Lower leg skin (tissue), 4 donors: ENCODE results near the gene PTGDR. TPM values are rescaled to one million over a fixed set of nuclear protein-coding genes. Genes with fewer than 3 reads are reported as not detected.

Experiments
- DNase-seq, 2 donors: peaks; one replicate each; pipeline ENCODE4 v3.0.0-alpha.2; 2019; ENCODE audit warnings: low spot score in 2 of 2
- H3K4me3 ChIP-seq: fragments of 200-600 bp; sonication (generic); 2 replicates; pipeline ENCODE4 v1.5.1; 2017; ENCODE audit warnings: mild to moderate bottlenecking, low read depth; ENCODE audit not compliant: poor library complexity, severe bottlenecking
- CTCF ChIP-seq, 3 donors: fragments of 450-650 bp; IDR thresholded peaks; one replicate each; pipeline ENCODE4 v1.5.1; 2016; ENCODE audit warnings: antibody characterized with exemption in 3 of 3, mild to moderate bottlenecking in 3 of 3, moderate library complexity in 2 of 3
- POLR2A ChIP-seq, 2 donors: fragments of 450-650 bp; IDR thresholded peaks; one replicate each; pipeline ENCODE4 v1.6.1; 2016 to 2017; ENCODE audit warnings: antibody characterized with exemption in 2 of 2, mild to moderate bottlenecking in 1 of 2, moderate library complexity in 1 of 2
- WGBS, 2 donors: methylation state at CpG; one replicate each; pipeline ENCODE4 v1.1.5; 2018; 5-methylcytosine and 5-hydroxymethylcytosine counted together
- intact Hi-C: fragments of 100-400 bp; cut with DNase I; formaldehyde crosslinking; loops from one replicate; pipeline ENCODE4 v1.15.0; 2023; ENCODE audit warnings: low total_unique reads
- total RNA-seq, 4 donors: library from RNA; depleted of rRNA; stranded (reverse); fragments of >200 nt; gene quantifications; one replicate each; pipeline ENCODE4 v1.1.0, GENCODE V29; 2016

The PTGDR gene
- total RNA-seq, 4 donors from 2014 or later: 0.65 to 2.8 (median 0.88) TPM; not detected in 1

- no peak overlapping the region for H3K4me3 ChIP-seq
- intact Hi-C loops: no loop called here
- TF ChIP-seq POLR2A (IDR thresholded peaks at IDR 0.05) (no peak), CTCF (IDR thresholded peaks at IDR 0.05) (no peak)
- 38 to 42% methylated on average over 5 of the region's 5 CpGs for WGBS, 2 donors
- no peak for DNase-seq
These were observed 45.4 kb downstream of the PTGDR start for GRCh38 chr14:52312931-52313355.

GRCh38 chr14:52313462-52313861 is 46.0 kb downstream of the PTGDR start:
- TF ChIP-seq POLR2A (IDR thresholded peaks at IDR 0.05) (no peak), CTCF (IDR thresholded peaks at IDR 0.05) (no peak)
- 21 to 42% methylated on average over 10 of the region's 10 CpGs for WGBS, 2 donors
- intact Hi-C loops: no loop called here
- no peak for DNase-seq
- H3K4me3 ChIP-seq: peak overlapping the region; percentile 28

GRCh38 chr14:52313903-52314594 is 46.6 kb downstream of the PTGDR start, which contains the start of gene PTGER2:
Gene PTGER2, plus strand, starts transcription at chr14:52314312. Its CDS starts 237 bp downstream, at chr14:52314549.
- TF ChIP-seq CTCF (IDR thresholded peaks at IDR 0.05) (no peak), POLR2A (IDR thresholded peaks at IDR 0.05) (no peak)
- DNase-seq: peak; percentile 78 to 97
- peak within 1 kb of the TSS; percentile 28 for H3K4me3 ChIP-seq
- intact Hi-C loops: no loop called here
- WGBS, 2 donors: 0 to 1% methylated on average over 32 to 33 of the region's 73 CpGs

GRCh38 chr14:52314595-52315354 is 47.3 kb downstream of the PTGDR start:
- DNase-seq: peak in 1 of 2 donors; percentile 87
- 2 to 16% methylated on average over 23 to 47 of the region's 63 CpGs for WGBS, 2 donors
- no peak for TF ChIP-seq POLR2A (IDR thresholded peaks at IDR 0.05)
- TF ChIP-seq CTCF (IDR thresholded peaks at IDR 0.05): no peak
- intact Hi-C loops: no loop called here
- peak overlapping the region; percentile 28 for H3K4me3 ChIP-seq

- no peak for TF ChIP-seq POLR2A (IDR thresholded peaks at IDR 0.05)
- no peak for TF ChIP-seq CTCF (IDR thresholded peaks at IDR 0.05)
- H3K4me3 ChIP-seq: no peak overlapping the region
- no peak for DNase-seq
- WGBS, 2 donors: 18 to 20% methylated on average over 11 of the region's 11 CpGs
- intact Hi-C loops: no loop called here
These were observed 47.8 kb downstream of the PTGDR start for GRCh38 chr14:52315355-52315718.
